Breast epithelium (tissue), 3 donors: ENCODE data around the gene TOP1.

Source experiments
- POLR2A ChIP-seq: fragments of 450-650 bp; IDR thresholded peaks from one replicate; pipeline ENCODE4 v1.6.1; 2016; ENCODE audit warnings: antibody characterized with exemption, mild to moderate bottlenecking, moderate library complexity
- TF ChIP-seq, protein P1 (sequence below), 3 donors: fragments of 450-650 bp; IDR thresholded peaks; one replicate each; pipeline ENCODE4 v1.5.1; 2016 to 2017; ENCODE audit warnings: antibody characterized with exemption in 3 of 3, mild to moderate bottlenecking in 3 of 3, moderate library complexity in 3 of 3

DNA sequence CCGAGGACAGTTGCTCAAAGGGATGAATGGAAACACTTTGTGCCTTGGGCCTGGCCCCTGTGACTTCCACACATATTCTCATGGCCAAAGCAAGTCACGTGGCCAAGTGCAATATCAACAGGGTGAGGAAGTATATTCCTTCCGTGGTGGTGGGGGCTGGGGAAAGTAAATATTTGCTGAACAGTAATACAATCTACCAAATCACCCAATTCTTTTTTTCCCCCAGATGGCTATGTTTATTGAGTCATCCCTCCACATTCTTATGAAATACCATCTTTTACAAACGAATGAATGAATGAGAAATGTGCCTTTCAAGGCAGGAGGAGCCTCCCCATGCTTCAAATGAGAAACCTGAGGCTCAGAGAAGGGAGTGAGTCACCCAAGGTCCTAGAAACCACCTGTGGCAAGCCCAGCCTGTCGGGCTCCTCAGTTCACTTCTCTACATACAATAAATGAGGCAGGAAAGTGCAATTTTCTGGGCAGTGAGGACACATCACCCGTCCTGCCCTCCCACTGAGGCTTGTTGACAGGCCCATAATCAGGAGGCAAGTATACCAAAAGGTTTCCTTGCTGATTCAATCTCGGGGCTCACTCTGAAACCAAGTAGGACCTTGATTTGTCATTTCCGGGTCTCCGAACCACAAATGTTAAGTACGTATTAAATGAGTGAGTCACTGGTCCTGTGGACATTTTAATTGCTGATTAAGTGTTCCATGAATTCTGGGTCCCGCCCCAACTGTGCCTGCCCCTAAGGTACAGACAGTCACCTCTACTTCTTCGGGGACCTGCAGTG lies 25.3 kb upstream of the TOP1 start:
- TF ChIP-seq, protein P1, sequence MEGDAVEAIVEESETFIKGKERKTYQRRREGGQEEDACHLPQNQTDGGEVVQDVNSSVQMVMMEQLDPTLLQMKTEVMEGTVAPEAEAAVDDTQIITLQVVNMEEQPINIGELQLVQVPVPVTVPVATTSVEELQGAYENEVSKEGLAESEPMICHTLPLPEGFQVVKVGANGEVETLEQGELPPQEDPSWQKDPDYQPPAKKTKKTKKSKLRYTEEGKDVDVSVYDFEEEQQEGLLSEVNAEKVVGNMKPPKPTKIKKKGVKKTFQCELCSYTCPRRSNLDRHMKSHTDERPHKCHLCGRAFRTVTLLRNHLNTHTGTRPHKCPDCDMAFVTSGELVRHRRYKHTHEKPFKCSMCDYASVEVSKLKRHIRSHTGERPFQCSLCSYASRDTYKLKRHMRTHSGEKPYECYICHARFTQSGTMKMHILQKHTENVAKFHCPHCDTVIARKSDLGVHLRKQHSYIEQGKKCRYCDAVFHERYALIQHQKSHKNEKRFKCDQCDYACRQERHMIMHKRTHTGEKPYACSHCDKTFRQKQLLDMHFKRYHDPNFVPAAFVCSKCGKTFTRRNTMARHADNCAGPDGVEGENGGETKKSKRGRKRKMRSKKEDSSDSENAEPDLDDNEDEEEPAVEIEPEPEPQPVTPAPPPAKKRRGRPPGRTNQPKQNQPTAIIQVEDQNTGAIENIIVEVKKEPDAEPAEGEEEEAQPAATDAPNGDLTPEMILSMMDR (IDR thresholded peaks at IDR 0.05), result no peak
- no peak for TF ChIP-seq POLR2A
